Heart right ventricle (tissue), 16 donors: ENCODE measurements around the gene MRRF. TPM values are rescaled to one million over a fixed set of nuclear protein-coding genes. Genes with fewer than 3 reads are reported as not detected.
"Not testable (repeated sequence)": the region's sequence is repeated elsewhere in the genome, so short reads cannot be mapped to it uniquely, and the experiment has no call there.

Experiments
- ATAC-seq, 8 donors: fragments of 200-7000 bp; cut with Tn5 transposase; one replicate each; pipeline ENCODE4 v1.9.1; 2020; ENCODE audit warnings: mild to moderate bottlenecking in 8 of 8, moderate library complexity in 8 of 8, moderate number of reproducible peaks in 1 of 8
- DNase-seq, 2 donors: peaks; one replicate each; pipeline ENCODE4 v3.0.0-alpha.2; 2020
- H3K27ac ChIP-seq, 10 donors: fragments of 200-600 bp; sonication (generic) in 2 of 10; one replicate each; pipeline versions ENCODE4 v1.5.0 to v1.8.0; 2020 to 2022; ENCODE audit warnings: mild to moderate bottlenecking in 3 of 10
- H3K27me3 ChIP-seq, 7 donors: fragments of 200-600 bp; one replicate each; pipeline ENCODE4 v1.8.0; 2021 to 2022; ENCODE audit warnings: mild to moderate bottlenecking in 2 of 7
- H3K36me3 ChIP-seq, 9 donors: fragments of 200-600 bp; sonication (generic) in 1 of 9; one replicate each; pipeline versions ENCODE4 v1.5.0 to v1.8.0; 2020 to 2022; ENCODE audit warnings: mild to moderate bottlenecking in 2 of 9
- H3K4me1 ChIP-seq, 9 donors: fragments of 200-600 bp; sonication (generic) in 1 of 9; one replicate each; pipeline versions ENCODE4 v1.5.0 to v1.8.0; 2020 to 2022; ENCODE audit warnings: mild to moderate bottlenecking in 4 of 9
- H3K4me3 ChIP-seq, 10 donors: fragments of 200-600 bp; sonication (generic) in 2 of 10; one replicate each; pipeline versions ENCODE4 v1.5.0 to v1.8.0; 2020 to 2022; ENCODE audit warnings: mild to moderate bottlenecking in 7 of 10, moderate library complexity in 2 of 10
- H3K9me3 ChIP-seq, 11 donors: fragments of 200-600 bp in 10 of 11; sonication (generic) in 2 of 11; one replicate each; pipeline versions ENCODE4 v1.5.0 to v1.8.0; 2013 to 2022; ENCODE audit warnings: mild to moderate bottlenecking in 2 of 11, control low read depth in 1 of 11, moderate library complexity in 1 of 11
- WGBS, 2 donors: extraction: QIAGEN DNeasy Blood & Tissue Kit; methylation state at CpG; one replicate each; pipeline ENCODE4 v1.1.7; 2013; ENCODE audit warnings: inconsistent platforms in 1 of 2; 5-methylcytosine and 5-hydroxymethylcytosine counted together
- intact Hi-C, 10 donors: fragments of 100-400 bp; cut with DNase I; formaldehyde crosslinking; loops; one replicate each; pipeline versions ENCODE4 v1.11.1 to v1.14.2; 2022
- polyA plus RNA-seq, 2 donors: library from polyadenylated mRNA; stranded (reverse); fragments of 200-250 nt; gene quantifications; one replicate each; pipeline ENCODE4 v1.2.3, GENCODE V29; 2013
- total RNA-seq, 10 donors: library from RNA; stranded (reverse); fragmentation: NEBNext Ultra II Directional in 3 of 10; extraction: Animal tissue kit (Norgen Biotek cat#: 25700) in 3 of 10; gene quantifications; one replicate each; pipeline versions ENCODE4 v1.2.1 to v1.2.4, GENCODE V29; 2021 to 2023
- TF ChIP-seq, protein P1 (sequence below), 9 donors: fragments of 200-600 bp; sonication (generic) in 2 of 9; IDR thresholded peaks; one replicate each; pipeline versions ENCODE4 v1.5.0 to v1.8.0; 2021 to 2022; ENCODE audit warnings: antibody characterized with exemption in 9 of 9, mild to moderate bottlenecking in 5 of 9, moderate library complexity in 1 of 9
- donor health status: Arrhythmogenic right ventricular cardiomyopathy.
- donor health status: ischemic (EF 13 %, LVEDD 7.1; RV severe dilation, severe dysfunction).
- donor health status: healthy with polysubstance abuse.
- donor health status: DM: no; HTN: yes; CAD: no.
- donor health status: DM: no; HTN: no; CAD: no.
- donor health status: ischemic (EF 25% LVEDD 6.9; RV normal size, moderate dysfunction).
- donor health status: ischemic (EF 25% LVEDD 5.7; RV mildly dilated, moderate dysfunction).
- donor health status: healthy.
- donor health status: DM: yes; HTN: yes; CAD: no.
- donor health status: Ischemic cardiomyopathy.
- donor health status: ischemic (EF 35%, LVEDD 5.7; RV mildly dilated, moderate dysfunction).
- donor health status: nonischemic (EF 11% LVEDD 7.7; RV severe dilation, severe dysfunction).
- donor health status: DM: yes; HTN: yes; CAD: no.
- donor health status: PGD.
- donor health status: ischemic (EF 29% LVEDD 5.4; RV normal size, mild dysfunction).
- donor health status: nonischemic (EF 23%, LVEDD 6.1; RV moderate dilation, normal function).

Gene MRRF
- total and polyA plus RNA-seq, 12 donors, result 30.3 to 45.9 (median 37.8) TPM

DNA sequence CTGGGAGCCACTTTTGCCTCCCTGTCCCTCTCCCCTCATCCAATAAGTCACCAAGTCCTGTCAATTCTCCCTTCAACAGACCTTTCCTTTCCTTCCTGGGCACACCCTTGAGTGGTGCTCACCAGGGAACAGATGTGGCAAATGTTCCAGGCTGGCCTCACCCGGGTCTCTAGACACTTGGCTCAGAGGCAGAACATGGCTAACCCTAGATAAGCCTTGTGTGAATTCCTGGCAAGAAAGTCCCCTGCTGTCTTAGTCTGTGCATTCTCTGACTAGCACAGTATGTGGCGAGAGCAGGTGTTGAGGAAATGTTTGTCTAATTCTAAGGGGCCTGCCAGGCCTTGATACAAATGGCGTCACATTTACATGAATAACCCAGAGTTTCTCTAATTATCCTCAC lies 64.9 kb downstream of the MRRF start:
- peaks cover 0 to 37% (median 15%) of the 10 kb centered on the region in 9 donors for H3K4me1 ChIP-seq
- no peak overlapping the region for H3K4me3 ChIP-seq
- H3K27me3 ChIP-seq, result no peaks in the 10 kb centered on the region
- H3K27ac ChIP-seq, result no peak overlapping the region
- H3K9me3 ChIP-seq, result no peaks in the 10 kb centered on the region
- peak in 5 of 8 donors; percentile 48 to 80 (median 70) for ATAC-seq
- intact Hi-C loops, result no loop called here
- peaks cover 0 to 31% (median 0%) of the 10 kb centered on the region in 9 donors for H3K36me3 ChIP-seq
- 51 to 52% methylated on average over 3 of the region's 3 CpGs for WGBS, 2 donors
- TF ChIP-seq, protein P1, sequence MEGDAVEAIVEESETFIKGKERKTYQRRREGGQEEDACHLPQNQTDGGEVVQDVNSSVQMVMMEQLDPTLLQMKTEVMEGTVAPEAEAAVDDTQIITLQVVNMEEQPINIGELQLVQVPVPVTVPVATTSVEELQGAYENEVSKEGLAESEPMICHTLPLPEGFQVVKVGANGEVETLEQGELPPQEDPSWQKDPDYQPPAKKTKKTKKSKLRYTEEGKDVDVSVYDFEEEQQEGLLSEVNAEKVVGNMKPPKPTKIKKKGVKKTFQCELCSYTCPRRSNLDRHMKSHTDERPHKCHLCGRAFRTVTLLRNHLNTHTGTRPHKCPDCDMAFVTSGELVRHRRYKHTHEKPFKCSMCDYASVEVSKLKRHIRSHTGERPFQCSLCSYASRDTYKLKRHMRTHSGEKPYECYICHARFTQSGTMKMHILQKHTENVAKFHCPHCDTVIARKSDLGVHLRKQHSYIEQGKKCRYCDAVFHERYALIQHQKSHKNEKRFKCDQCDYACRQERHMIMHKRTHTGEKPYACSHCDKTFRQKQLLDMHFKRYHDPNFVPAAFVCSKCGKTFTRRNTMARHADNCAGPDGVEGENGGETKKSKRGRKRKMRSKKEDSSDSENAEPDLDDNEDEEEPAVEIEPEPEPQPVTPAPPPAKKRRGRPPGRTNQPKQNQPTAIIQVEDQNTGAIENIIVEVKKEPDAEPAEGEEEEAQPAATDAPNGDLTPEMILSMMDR (IDR thresholded peaks at IDR 0.05), result no peak
- no peak for DNase-seq

DNA sequence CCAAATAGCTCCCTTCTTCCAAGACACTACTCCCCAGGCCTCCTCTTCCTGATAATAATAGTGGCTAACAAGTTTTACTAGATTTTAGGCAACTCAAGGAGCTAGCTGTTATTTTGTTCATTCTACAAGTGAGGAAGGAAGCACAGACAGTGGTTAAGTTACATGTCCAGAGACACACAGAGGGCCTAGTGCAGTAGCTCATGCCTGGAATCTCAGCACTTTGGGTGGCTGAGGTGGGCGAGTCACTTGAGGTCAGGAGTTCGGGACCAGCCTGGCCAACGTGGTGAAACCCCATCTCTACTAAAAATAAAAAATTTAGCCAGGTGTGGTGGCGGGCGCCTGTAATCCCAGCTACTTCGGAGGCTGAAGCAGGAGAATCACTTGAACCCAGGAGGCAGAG lies 65.8 kb downstream of the MRRF start:
- H3K4me3 ChIP-seq, ATAC-seq, H3K27ac ChIP-seq, H3K27me3 ChIP-seq, intact Hi-C loops, H3K9me3 ChIP-seq, DNase-seq: not testable (repeated sequence)
- H3K4me1 ChIP-seq, result peaks cover 0 to 31% (median 9%) of the 10 kb centered on the region in 9 donors
- WGBS, 2 donors, result 88% methylated on average over 6 of the region's 6 CpGs
- H3K36me3 ChIP-seq, result peaks cover 0 to 24% (median 0%) of the 10 kb centered on the region in 9 donors

DNA sequence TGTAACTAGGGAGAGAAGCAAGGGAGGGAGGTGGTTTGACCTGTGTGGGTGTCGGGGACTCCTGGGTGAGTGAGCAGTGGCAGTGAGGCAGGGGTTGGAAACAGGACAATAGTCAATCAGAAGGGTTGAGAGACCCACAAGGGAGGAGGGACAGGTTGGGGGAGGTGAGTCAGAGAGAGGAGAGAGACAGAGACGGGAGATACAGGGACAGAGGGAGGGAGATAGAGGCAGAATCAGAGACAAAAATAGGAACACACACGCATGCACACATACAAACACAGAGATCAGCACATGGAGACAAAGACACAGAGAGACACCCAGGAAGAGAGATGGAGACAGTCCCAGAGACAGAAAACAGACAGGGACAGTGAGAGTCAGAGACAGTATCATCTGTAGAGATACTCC lies 66.8 kb downstream of the MRRF start:
- Histone ChIP-seq H3K4me3 (no peak overlapping the region), H3K27ac (no peak overlapping the region), H3K4me1 (peaks cover 0 to 31% (median 9%) of the 10 kb centered on the region in 9 donors), H3K9me3 (no peaks in the 10 kb centered on the region), H3K36me3 (peaks cover 0 to 17% (median 0%) of the 10 kb centered on the region in 9 donors), H3K27me3 (no peaks in the 10 kb centered on the region)
- TF ChIP-seq, protein P1 (IDR thresholded peaks at IDR 0.05), result no peak
- intact Hi-C loops, result no loop called here
- 70 to 75% methylated on average over 3 of the region's 3 CpGs for WGBS, 2 donors
- DNase-seq (no peak), ATAC-seq (no peak)

DNA sequence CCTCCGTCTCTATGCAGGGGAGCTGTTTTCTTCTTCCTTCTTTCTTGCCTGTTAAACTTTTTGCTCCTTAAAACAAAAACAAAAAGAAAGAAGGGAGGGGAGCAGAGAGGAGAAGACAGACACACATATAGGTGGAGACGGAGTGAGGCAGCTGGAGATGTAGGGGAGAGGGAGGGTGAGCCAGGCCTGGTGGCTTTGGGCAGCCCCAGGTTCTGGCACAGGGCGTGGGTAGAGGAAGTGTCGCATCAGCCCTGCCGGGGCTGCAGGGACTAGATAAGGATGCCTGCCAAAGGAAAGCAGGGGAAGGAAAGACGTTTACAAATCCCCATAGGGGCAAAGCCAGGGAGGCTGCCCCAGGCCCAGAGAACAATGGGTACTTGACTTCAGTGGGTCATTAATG lies 67.4 kb downstream of the MRRF start:
- H3K4me3 ChIP-seq, result no peak overlapping the region
- H3K36me3 ChIP-seq, result peaks cover 0 to 15% (median 0%) of the 10 kb centered on the region in 9 donors
- H3K27me3 ChIP-seq, result peaks cover 0 to under 1% (median 0%) of the 10 kb centered on the region in 7 donors
- DNase-seq, result peak in 1 of 2 donors; percentile 26
- TF ChIP-seq, protein P1 (IDR thresholded peaks at IDR 0.05), result no peak
- no peak overlapping the region for H3K27ac ChIP-seq
- peak in 7 of 8 donors; percentile 48 to 75 (median 51) for ATAC-seq
- 32 to 50% methylated on average over 6 of the region's 6 CpGs for WGBS, 2 donors
- peaks cover 0 to 31% (median 9%) of the 10 kb centered on the region in 9 donors for H3K4me1 ChIP-seq
- intact Hi-C loops, result no loop called here
- no peaks in the 10 kb centered on the region for H3K9me3 ChIP-seq

DNA sequence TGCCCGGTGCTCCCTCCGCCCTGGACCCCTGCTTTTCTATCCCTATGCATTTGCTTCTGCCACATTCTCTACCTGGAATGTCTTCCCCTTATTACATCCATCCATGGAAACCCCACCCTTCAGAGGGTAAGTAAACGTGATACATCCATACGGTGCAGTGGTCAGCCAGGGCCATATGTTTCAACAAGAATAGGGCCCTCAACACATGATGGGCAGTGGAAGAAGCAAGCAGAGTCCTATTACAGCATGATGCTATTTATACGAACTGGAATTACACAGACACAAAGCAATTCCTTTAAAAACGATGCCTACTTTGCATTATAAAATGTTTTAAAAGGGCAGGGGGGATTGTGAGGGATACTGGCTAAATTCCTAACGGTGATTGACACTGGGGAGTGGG lies 68.0 kb downstream of the MRRF start:
- ATAC-seq, result no peak
- WGBS, 2 donors, result 65 to 73% methylated on average over 7 of the region's 7 CpGs
- peaks cover 0 to 3% (median 0%) of the 10 kb centered on the region in 7 donors for H3K27me3 ChIP-seq
- H3K9me3 ChIP-seq, result no peaks in the 10 kb centered on the region
- intact Hi-C loops, result no loop called here
- H3K4me1 ChIP-seq, result peaks cover 0 to 35% (median 9%) of the 10 kb centered on the region in 9 donors
- H3K4me3 ChIP-seq, result no peak overlapping the region
- H3K27ac ChIP-seq, result no peak overlapping the region
- TF ChIP-seq, protein P1 (IDR thresholded peaks at IDR 0.05), result no peak
- DNase-seq, result no peak
- H3K36me3 ChIP-seq, result peaks cover 0 to 10% (median 0%) of the 10 kb centered on the region in 9 donors
